ENCODE results near the gene GALT. TPM values are rescaled to one million over a fixed set of nuclear protein-coding genes. Genes with fewer than 3 reads are reported as not detected.

The GALT gene
- total and polyA plus RNA-seq, 2 donors from 2014 or later: 49.2 to 83.7 TPM

GRCh38 chr9:34662526-34663302, 16.2 kb downstream of the GALT start, which contains the start of gene CCL27:
TSS of gene CCL27 (minus strand) at chr9:34662657. CDS start at chr9:34662633, 24 bp downstream.
- peaks cover 0 to 2% (median 0%) of the 10 kb centered on the region in 3 donors for H3K4me1 ChIP-seq (ENCODE audit: control insufficient read depth in 2 of 3, insufficient read depth in 2 of 3, low read depth in 1 of 3, low read length in 3 of 3)
- TF ChIP-seq, protein P1, sequence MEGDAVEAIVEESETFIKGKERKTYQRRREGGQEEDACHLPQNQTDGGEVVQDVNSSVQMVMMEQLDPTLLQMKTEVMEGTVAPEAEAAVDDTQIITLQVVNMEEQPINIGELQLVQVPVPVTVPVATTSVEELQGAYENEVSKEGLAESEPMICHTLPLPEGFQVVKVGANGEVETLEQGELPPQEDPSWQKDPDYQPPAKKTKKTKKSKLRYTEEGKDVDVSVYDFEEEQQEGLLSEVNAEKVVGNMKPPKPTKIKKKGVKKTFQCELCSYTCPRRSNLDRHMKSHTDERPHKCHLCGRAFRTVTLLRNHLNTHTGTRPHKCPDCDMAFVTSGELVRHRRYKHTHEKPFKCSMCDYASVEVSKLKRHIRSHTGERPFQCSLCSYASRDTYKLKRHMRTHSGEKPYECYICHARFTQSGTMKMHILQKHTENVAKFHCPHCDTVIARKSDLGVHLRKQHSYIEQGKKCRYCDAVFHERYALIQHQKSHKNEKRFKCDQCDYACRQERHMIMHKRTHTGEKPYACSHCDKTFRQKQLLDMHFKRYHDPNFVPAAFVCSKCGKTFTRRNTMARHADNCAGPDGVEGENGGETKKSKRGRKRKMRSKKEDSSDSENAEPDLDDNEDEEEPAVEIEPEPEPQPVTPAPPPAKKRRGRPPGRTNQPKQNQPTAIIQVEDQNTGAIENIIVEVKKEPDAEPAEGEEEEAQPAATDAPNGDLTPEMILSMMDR (IDR thresholded peaks at IDR 0.05; ENCODE audit: borderline replicate concordance, extremely low read depth, insufficient read depth): no peak
- H3K9me3 ChIP-seq (ENCODE audit: control insufficient read depth in 2 of 3, insufficient read depth in 1 of 3, low read length in 3 of 3): no peaks in the 10 kb centered on the region
- no peaks in the 10 kb centered on the region for H3K27me3 ChIP-seq (ENCODE audit: control insufficient read depth, insufficient read depth, low read length)
- DNase-seq (no peak), FAIRE-seq (no peak)
- H3K9ac ChIP-seq (ENCODE audit: low read length in 3 of 3): no peak within 1 kb of the TSS
- intact Hi-C loops (cut with DNase I): no loop called here
- H3K4me3 ChIP-seq (ENCODE audit: low read length in 3 of 3): no peak within 1 kb of the TSS
- peaks cover 0 to 4% (median 0%) of the 10 kb centered on the region in 3 donors for H3K36me3 ChIP-seq (ENCODE audit: control insufficient read depth in 2 of 3, insufficient read depth in 3 of 3, low read length in 3 of 3)
- no peak within 1 kb of the TSS for H3K27ac ChIP-seq (ENCODE audit: low read depth in 2 of 2, low read length in 2 of 2)

DNA sequence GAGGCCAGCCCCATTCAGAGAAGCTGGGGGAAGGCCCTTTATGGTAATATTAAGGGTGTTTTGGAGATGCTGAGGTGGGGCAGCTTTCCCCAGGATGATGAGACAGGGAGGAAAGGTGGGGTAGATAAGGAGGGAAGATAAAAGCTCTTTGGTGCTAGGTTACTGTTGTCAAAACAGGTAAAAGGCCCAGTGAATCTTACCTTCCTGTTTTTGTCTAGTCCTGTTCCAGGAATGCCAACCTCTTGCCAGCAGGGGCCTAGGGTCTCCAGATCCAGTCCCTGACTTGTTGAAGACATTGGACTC, 16.8 kb downstream of the GALT start:
- Histone ChIP-seq H3K4me1 (ENCODE audit: control insufficient read depth in 2 of 3, insufficient read depth in 2 of 3, low read depth in 1 of 3, low read length in 3 of 3) (peaks cover 0 to 2% (median 0%) of the 10 kb centered on the region in 3 donors), H3K9me3 (ENCODE audit: control insufficient read depth in 2 of 3, insufficient read depth in 1 of 3, low read length in 3 of 3) (no peaks in the 10 kb centered on the region), H3K4me3 (ENCODE audit: low read length in 3 of 3) (no peak overlapping the region), H3K27me3 (ENCODE audit: control insufficient read depth, insufficient read depth, low read length) (no peaks in the 10 kb centered on the region), H3K36me3 (ENCODE audit: control insufficient read depth in 2 of 3, insufficient read depth in 3 of 3, low read length in 3 of 3) (peaks cover 0 to 4% (median 0%) of the 10 kb centered on the region in 3 donors), H3K27ac (ENCODE audit: low read depth in 2 of 2, low read length in 2 of 2) (no peak overlapping the region), H3K9ac (ENCODE audit: low read length in 3 of 3) (no peak overlapping the region)
- FAIRE-seq (no peak), DNase-seq (no peak)
- TF ChIP-seq, protein P1 (IDR thresholded peaks at IDR 0.05; ENCODE audit: borderline replicate concordance, extremely low read depth, insufficient read depth): no peak
- intact Hi-C loops (cut with DNase I): no loop called here

DNA sequence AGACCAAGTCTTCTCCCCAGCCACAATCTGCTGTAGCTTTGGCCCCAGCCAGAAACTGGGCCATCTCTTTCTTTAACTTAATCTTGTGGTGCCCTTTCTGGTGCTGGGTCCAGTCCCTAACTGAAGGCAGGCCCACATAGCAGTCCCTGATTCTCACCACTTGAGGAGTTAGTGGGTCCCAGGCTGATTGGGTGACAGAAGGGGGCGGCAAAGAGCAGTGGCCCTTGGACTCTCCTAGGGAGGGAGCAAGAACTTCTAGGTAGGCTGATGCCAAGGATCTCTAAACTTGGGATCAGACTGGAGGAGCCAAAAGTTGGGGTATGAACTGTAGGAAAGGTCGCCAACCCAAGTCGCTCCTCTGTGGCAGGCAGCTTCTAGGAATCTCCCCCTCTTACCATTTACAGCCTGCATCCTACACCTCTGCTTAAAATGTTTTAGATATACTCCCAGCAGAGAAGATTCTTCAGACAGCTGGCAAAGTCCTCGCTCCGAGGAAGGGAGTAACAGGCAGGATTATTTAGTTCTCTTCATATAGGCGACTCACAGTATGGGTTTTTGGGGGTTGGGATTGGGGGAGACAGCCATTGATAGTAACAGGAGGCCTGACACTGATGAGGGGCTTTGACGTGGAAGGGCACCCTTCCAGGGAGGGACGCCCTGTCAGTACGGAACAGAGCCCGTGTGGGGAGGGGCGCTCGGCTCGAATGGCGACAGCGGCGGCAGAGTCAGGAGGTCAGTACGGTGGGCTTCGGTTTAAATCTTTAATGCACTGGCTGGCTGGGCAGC, 18.0 kb downstream of the GALT start:
- H3K27me3 ChIP-seq (ENCODE audit: control insufficient read depth, insufficient read depth, low read length): no peaks in the 10 kb centered on the region
- no peaks in the 10 kb centered on the region for H3K9me3 ChIP-seq (ENCODE audit: control insufficient read depth in 2 of 3, insufficient read depth in 1 of 3, low read length in 3 of 3)
- H3K36me3 ChIP-seq (ENCODE audit: control insufficient read depth in 2 of 3, insufficient read depth in 3 of 3, low read length in 3 of 3): peaks cover 0 to 4% (median 0%) of the 10 kb centered on the region in 3 donors
- FAIRE-seq (no peak), DNase-seq (peak; percentile 82 to 91 (median 87))
- H3K4me1 ChIP-seq (ENCODE audit: control insufficient read depth in 2 of 3, insufficient read depth in 2 of 3, low read depth in 1 of 3, low read length in 3 of 3): peaks cover 0 to 2% (median 0%) of the 10 kb centered on the region in 3 donors
- intact Hi-C loops (cut with DNase I): no loop called here
- peak overlapping the region in 1 of 3 donors; percentile 52 for H3K9ac ChIP-seq (ENCODE audit: low read length in 3 of 3)
- TF ChIP-seq, protein P1 (IDR thresholded peaks at IDR 0.05; ENCODE audit: borderline replicate concordance, extremely low read depth, insufficient read depth): peak; percentile 85
- peak overlapping the region; percentile 17 to 76 (median 65) for H3K4me3 ChIP-seq (ENCODE audit: low read length in 3 of 3)
- peak overlapping the region; percentile 73 to 76 for H3K27ac ChIP-seq (ENCODE audit: low read depth in 2 of 2, low read length in 2 of 2)

Measured in kidney (tissue), 14 donors.